Glutamatergic neuron (in vitro differentiated cells): ENCODE results near the gene QARS1. TPM values are rescaled to one million over a fixed set of nuclear protein-coding genes. Genes with fewer than 3 reads are reported as not detected.

Experiments used
- DNase-seq: peaks from one replicate; pipeline ENCODE4 v3.0.0; 2022
- H3K27ac Mint-ChIP-seq: one replicate; pipeline ENCODE4 v1.8.0; 2020; ENCODE audit warnings: mild to moderate bottlenecking, mixed read lengths, inconsistent platforms; ENCODE audit not compliant: unreplicated experiment
- H3K27me3 Mint-ChIP-seq: one replicate; pipeline ENCODE4 v1.8.0; 2020; ENCODE audit warnings: mild to moderate bottlenecking, moderate library complexity, mixed read lengths, inconsistent platforms; ENCODE audit not compliant: unreplicated experiment
- H3K36me3 Mint-ChIP-seq: one replicate; pipeline ENCODE4 v1.8.0; 2020; ENCODE audit warnings: mild to moderate bottlenecking, mixed read lengths, inconsistent platforms; ENCODE audit not compliant: unreplicated experiment
- H3K4me1 Mint-ChIP-seq: one replicate; pipeline ENCODE4 v1.8.0; 2020; ENCODE audit warnings: mild to moderate bottlenecking, low read depth, mixed read lengths, inconsistent platforms; ENCODE audit not compliant: unreplicated experiment
- H3K4me3 Mint-ChIP-seq: one replicate; pipeline ENCODE4 v1.8.0; 2020; ENCODE audit warnings: mild to moderate bottlenecking, mixed read lengths, inconsistent platforms; ENCODE audit not compliant: unreplicated experiment
- H3K9me3 Mint-ChIP-seq: one replicate; pipeline ENCODE4 v1.8.0; 2020; ENCODE audit warnings: mild to moderate bottlenecking, moderate library complexity, mixed read lengths, inconsistent platforms; ENCODE audit not compliant: unreplicated experiment
- CTCF ChIP-seq: fragments of 200-600 bp; sonication (generic); IDR thresholded peaks from one replicate; pipeline ENCODE4 v1.5.0; 2021; ENCODE audit not compliant: partially characterized antibody, unreplicated experiment
- total RNA-seq: library from RNA; stranded (reverse); fragmentation: NEBNext Ultra II Directional; extraction: Animal tissue kit (Norgen Biotek cat#: 25700); gene quantifications from one replicate; pipeline ENCODE4 v1.2.1, GENCODE V29; 2021; ENCODE audit not compliant: unreplicated experiment

Gene QARS1
- total RNA-seq, 1 donor from 2014 or later: 266 TPM

- peak; percentile 87 for DNase-seq
- peak overlapping the region; percentile 93 for H3K27ac Mint-ChIP-seq
- H3K4me1 Mint-ChIP-seq: peaks cover 3% of the 10 kb centered on the region
- peak overlapping the region; percentile 96 for H3K4me3 Mint-ChIP-seq
- no peak for TF ChIP-seq CTCF
- no peaks in the 10 kb centered on the region for H3K9me3 Mint-ChIP-seq
- peaks cover 3% of the 10 kb centered on the region for H3K27me3 Mint-ChIP-seq
- no peaks in the 10 kb centered on the region for H3K36me3 Mint-ChIP-seq
Measured at GRCh38 chr3:49092938-49093852, 11.4 kb downstream of the QARS1 start.

GRCh38 chr3:49081429-49081828 is 23.1 kb downstream of the QARS1 start:
- Mint-ChIP-seq H3K4me3 (no peak overlapping the region), H3K27ac (no peak overlapping the region), H3K9me3 (peaks cover 1% of the 10 kb centered on the region), H3K27me3 (no peaks in the 10 kb centered on the region), H3K4me1 (peaks cover 2% of the 10 kb centered on the region), H3K36me3 (no peaks in the 10 kb centered on the region)
- TF ChIP-seq CTCF: no peak
- DNase-seq: no peak

DNA sequence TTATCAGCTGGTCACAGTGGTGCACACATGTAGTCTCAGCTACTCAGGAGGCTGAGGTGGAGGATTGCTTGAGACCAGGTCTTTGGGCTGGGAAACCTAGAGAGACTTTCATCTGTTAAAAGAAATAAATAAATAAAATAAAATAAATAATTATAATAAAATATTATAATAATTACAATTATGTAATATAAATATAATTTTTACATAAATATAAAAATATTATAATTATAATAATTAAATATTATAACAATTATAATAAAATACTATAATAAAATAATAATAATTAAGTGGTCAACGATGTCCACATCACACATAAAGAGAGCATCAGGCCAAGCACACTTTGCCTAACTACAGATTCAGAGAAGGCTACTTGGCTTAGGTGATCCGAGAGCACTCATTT is 25.3 kb downstream of the QARS1 start:
- H3K4me1 Mint-ChIP-seq: peaks cover 2% of the 10 kb centered on the region
- no peaks in the 10 kb centered on the region for H3K36me3 Mint-ChIP-seq
- no peak for TF ChIP-seq CTCF

DNA sequence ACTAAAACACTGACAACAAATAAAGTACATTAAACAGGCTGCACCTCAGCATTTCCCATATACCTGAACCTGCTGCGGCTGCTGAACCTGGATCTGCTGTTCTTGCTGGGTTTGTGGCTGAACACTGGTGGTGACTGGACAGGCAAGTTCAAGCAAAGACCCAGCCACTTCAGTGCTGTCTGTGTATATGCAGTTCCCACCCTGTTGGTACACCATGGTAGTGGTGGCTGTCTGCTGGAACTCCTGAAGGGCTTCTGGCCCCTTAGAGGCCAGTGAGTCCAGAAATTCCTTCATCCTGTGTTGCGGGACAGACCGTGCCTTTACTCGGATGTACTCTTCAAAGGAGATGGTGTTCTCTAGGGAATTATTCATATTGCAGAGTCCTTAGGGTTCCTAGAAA is 27.9 kb downstream of the QARS1 start:
- Mint-ChIP-seq H3K4me3 (no peak overlapping the region), H3K36me3 (no peaks in the 10 kb centered on the region), H3K27ac (no peak overlapping the region), H3K27me3 (no peaks in the 10 kb centered on the region), H3K9me3 (no peaks in the 10 kb centered on the region), H3K4me1 (peaks cover 2% of the 10 kb centered on the region)
- DNase-seq: no peak
- TF ChIP-seq CTCF: no peak

More for the DNA sequence above, 25.3 kb downstream of the QARS1 start:
- no peak overlapping the region for H3K4me3 Mint-ChIP-seq
- H3K27me3 Mint-ChIP-seq: no peaks in the 10 kb centered on the region
- H3K27ac Mint-ChIP-seq: no peak overlapping the region
- no peak for DNase-seq
- H3K9me3 Mint-ChIP-seq: peaks cover 1% of the 10 kb centered on the region

DNA sequence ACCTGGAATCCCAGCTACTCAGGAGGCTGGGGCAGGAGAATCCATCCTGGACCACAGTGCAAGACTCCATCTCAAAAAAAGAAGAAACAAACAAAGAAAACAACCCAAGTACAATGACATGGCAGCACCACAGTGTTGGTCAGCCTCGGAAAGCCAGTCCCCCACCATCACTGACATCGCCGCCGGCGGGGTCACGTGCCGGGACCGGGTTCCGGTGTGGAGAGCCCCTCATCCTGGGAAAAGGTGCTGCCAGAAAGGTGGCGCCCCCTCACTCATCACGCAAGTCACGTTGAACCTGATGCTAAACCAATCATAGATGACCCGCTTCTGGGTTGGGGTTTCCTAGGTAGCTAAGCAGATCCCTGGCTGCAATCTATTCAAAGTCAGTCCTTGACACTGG is 28.4 kb downstream of the QARS1 start:
- no peak overlapping the region for H3K27ac Mint-ChIP-seq
- no peaks in the 10 kb centered on the region for H3K27me3 Mint-ChIP-seq
- DNase-seq: no peak
- TF ChIP-seq CTCF: no peak
- H3K4me1 Mint-ChIP-seq: peaks cover 2% of the 10 kb centered on the region
- no peaks in the 10 kb centered on the region for H3K36me3 Mint-ChIP-seq
- no peak overlapping the region for H3K4me3 Mint-ChIP-seq
- no peaks in the 10 kb centered on the region for H3K9me3 Mint-ChIP-seq
